MM.1S (cell line): ENCODE measurements around the gene CHRD.

Experiments
- EZH2 ChIP-seq: fragments of 300-600 bp; sonication (generic); optimal IDR thresholded peaks from 2 replicates; pipeline ENCODE3; 2017; ENCODE audit warnings: low read depth, mild to moderate bottlenecking, antibody characterized with exemption, low read length, mixed read lengths
- TF ChIP-seq, protein P1 (sequence below): fragments of 300-600 bp; sonication (generic); IDR thresholded peaks from 2 replicates; pipeline ENCODE4 v1.5.1; 2016; ENCODE audit warnings: antibody characterized with exemption, low read length, mixed read lengths

GRCh38 chr3:184335291-184335660, 44.6 kb upstream of the CHRD start:
- TF ChIP-seq, protein P1, sequence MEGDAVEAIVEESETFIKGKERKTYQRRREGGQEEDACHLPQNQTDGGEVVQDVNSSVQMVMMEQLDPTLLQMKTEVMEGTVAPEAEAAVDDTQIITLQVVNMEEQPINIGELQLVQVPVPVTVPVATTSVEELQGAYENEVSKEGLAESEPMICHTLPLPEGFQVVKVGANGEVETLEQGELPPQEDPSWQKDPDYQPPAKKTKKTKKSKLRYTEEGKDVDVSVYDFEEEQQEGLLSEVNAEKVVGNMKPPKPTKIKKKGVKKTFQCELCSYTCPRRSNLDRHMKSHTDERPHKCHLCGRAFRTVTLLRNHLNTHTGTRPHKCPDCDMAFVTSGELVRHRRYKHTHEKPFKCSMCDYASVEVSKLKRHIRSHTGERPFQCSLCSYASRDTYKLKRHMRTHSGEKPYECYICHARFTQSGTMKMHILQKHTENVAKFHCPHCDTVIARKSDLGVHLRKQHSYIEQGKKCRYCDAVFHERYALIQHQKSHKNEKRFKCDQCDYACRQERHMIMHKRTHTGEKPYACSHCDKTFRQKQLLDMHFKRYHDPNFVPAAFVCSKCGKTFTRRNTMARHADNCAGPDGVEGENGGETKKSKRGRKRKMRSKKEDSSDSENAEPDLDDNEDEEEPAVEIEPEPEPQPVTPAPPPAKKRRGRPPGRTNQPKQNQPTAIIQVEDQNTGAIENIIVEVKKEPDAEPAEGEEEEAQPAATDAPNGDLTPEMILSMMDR = no peak
- TF ChIP-seq EZH2 = no peak
